HG03139 (cell line): ENCODE results near the gene SMTN.
"Not testable (repeated sequence)": the region's sequence is repeated elsewhere in the genome, so short reads cannot be mapped to it uniquely, and the experiment has no call there.

Source experiments
- ATAC-seq: cut with Tn5 transposase; IDR thresholded peaks from one replicate; pipeline ENCODE4 v1.9.1; 2021; ENCODE audit not compliant: unreplicated experiment

The SMTN gene

DNA sequence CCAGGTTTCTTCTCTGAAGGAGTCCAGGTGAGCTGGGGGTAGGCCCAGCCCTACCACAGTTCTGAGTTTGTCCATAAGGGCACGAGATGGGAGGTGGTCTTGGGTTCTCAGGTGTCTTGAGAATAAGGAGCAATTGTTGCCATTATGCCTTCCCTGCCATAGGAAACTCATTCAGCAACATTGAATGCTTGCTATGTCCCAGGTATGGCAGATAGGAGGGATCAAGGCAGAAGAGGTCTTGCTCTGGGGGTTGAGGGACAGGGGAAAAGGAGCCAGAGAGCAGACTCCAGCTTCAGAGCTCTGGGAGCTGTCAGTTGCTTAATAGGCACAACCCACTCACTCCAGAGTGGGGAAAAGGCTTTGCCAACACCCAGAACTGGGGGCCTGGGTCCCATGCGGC is 22.0 kb downstream of the SMTN start:
- ATAC-seq, result no peak

DNA sequence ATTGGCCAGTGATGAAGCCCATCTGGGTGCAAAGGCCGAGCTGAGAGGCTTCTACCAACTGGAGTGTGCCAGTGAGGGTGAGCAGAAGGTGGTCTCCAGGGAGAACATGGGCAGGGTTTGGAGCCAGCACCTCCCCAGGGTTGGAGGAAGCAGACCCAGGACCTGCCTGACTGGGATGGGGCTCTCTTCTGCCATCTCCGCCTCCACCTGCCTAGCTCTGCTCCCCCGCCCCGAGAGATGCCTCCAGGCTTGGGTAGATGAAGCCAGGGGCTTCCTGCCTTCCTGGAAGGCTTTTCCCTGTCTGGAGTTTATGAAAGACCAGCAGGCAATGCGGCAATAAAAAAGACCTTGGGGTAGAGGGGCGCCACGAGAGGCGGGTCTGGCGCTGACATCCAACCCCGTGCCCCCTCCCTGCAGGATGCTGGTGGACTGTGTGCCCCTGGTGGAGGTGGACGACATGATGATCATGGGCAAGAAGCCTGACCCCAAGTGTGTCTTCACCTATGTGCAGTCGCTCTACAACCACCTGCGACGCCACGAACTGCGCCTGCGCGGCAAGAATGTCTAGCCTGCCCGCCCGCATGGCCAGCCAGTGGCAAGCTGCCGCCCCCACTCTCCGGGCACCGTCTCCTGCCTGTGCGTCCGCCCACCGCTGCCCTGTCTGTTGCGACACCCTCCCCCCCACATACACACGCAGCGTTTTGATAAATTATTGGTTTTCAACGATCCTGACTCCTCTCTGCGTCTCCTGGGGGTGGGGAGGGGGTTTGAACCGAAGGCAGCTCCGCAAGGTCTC is 23.0 kb downstream of the SMTN start:
- ATAC-seq, result no peak

- ATAC-seq, result no peak
These were observed 23.8 kb downstream of the SMTN start for GRCh38 chr22:31104869-31105268.

DNA sequence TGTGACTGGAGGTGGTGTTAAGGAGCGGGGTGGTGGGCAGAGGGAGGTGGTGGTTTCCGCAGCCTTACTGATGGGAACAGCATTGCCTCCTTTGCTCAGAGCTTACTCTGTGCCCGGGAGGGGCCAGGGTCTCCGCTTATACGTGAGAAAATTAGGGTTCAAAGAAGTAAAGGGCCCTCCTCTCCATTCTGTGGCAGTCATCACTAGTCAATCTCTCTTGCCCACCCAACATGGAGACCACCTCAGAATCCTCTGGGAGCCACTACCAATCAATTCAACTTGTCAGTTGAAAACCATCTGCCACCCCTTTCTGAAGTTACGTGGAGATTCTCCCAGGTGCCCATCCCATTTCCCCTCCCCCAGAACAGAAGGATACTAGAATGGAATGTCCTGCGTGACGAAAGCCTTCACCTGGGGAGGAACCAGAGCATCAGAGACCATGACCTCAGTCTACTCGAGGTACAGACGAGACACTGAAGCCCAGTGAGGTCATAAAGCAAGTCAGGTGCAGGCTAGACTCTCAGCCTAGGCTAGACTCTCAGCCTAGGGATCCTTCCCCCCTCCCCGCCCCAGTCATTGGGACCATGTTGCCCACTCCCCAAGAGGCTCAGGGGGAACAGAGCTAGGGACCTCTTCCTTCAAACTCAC is 24.3 kb downstream of the SMTN start:
- ATAC-seq, result no peak

DNA sequence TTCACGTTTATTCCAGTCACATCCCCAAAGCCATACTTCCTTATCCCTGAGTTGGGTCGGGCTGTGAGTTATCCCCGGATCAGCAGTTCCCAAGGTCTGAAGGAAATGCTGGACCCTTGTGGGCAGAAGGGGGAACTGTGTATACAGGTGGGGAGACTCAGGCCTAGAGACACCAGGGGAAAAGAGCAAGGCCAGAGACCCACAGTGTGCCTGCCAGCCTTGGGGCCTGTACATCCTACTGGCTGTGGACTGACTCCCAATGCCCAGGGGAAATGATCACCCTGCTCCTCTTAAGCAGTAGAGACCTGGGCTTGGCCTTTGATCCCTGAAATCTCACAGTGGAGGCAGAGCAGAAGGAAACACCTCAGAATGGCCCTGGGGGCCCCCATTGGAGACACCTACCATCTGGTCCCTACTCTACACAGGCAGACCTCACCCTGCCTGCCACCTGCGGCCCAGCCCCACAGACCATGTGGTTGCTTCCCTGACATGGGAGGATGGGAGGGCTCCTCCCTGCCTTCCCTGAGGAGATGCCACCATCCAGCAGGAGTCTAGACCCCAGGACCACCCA is 25.0 kb downstream of the SMTN start:
- ATAC-seq, result no peak

DNA sequence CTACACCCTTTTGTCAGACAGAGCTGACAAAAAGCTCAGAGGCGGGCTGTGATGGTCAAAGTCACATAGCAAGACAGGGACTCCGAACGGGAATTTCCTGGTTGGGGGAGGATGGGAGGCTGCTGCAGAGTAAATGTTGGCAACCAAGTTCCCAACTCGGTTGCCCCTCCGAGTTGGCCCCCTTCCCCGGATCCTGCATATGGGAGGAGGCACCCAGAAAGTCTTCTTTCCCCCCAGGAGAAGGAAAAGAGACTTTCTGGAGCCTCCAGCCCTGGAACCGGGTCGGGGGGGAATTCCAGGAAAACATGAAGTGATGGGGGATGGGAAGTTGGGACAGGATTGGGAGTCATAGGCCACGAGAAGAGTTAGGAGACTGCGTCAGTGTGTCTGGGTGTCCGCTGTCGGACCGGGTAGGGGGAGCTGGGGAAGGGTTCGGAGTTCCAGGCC is 25.6 kb downstream of the SMTN start:
- ATAC-seq, result no peak

DNA sequence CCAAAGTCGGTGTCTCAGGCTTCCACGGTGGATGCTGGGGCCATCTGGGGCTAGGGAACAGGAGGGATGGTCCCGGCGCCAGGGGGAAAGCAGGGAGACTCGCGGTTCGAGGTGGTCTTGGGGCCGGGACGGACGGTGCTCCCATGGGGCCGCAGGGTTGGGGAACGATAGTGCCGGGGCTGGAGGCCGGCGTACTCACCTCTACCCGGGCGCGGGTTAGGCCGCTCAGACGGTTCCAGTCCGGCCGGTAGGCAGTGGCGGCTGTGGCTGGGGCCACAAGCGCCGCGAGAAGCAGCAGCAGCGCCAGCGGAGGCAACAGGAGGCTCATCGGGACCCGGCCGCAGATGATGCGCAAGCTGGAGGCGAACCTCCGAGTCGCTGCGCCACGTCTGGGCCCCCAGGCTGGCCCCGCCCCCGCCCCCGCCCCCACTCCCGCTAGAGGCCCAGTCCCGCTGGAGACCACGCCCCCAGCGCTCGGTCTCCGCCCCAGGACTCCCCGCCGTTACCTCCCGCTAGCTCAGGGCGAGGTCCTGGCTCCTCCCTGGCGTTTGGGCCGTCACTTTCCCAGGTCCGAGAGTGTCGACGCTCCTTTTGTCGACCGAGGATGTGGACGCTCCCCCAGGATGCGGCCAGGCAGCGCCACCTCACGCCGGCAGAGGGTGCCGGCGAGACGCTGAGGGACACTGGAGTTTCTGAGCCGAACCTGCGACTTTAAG is 26.2 kb downstream of the SMTN start, which contains the start of gene SELENOM:
TSS of gene SELENOM (minus strand) at position 391 of the 716 bp plus-strand sequence. CDS start at position 328, 63 bp downstream.
- peak; percentile 76 for ATAC-seq

GRCh38 chr22:31107894-31108218 is 26.7 kb downstream of the SMTN start:
- ATAC-seq, result peak; percentile 11

DNA sequence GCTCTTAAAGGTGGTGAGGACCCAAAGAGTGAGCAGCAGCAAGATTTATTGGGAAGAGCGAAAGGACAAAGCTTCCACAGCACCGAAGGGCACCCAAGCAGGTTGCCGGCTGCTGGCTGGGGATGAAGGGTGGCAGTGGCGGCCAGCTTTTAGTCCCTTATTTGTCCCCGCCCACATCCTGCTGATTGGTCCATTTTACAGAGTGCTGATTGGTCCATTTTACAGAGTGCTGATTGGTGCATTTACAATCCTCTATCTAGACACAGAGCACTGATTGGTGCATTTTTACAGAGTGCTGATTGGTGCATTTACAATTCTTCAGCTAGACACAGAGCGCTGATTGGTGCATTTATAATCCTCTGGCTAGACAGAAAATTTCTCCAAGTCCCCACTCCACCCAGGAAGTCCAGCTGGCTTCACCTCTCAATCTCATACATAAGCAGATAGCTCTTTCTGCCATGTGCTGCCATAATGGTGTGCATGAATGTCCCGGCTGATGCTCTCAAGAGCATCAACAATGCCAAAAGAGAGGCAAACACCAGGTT is 31.5 kb downstream of the SMTN start:
- not testable (repeated sequence) for ATAC-seq

DNA sequence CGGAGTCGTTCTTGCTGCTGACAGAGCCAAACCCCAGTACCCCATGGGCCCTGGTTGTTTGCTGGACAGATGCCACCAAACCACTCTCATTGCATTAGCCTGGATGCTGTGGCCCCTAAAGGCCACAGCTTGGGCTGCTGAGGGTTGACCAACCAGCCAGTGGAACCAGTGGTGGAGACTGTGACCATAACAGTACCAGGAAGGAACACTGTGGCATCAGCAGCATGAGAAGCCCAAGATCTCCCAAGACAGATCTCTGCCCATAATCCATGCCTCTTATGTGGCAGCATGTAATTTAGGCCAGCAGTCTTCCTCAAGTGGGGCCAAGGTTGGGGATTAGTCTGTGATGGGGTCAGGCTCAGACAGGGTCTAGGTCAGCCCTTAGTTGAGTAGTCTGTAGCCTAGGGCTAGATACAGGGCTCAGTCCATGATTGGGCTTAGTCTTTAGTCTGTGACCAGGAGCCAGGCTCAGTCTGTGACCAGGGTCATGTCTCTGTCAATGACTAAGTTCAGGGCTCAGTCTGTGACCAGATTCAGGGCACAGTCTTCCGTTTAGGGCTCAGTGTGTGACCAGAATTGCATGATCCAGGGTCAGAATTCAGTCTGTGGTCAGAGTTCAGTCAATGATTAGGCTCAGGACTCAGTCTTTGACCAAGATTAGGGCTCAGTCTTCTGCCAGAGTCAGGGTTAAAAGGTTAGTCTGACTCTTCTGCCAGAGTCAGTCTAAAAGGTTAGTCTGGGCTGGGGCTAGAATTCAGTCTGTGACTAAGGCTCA is 37.1 kb downstream of the SMTN start:
- no peak for ATAC-seq

GRCh38 chr22:31119026-31119717 is 38.1 kb downstream of the SMTN start:
- ATAC-seq, result no peak

DNA sequence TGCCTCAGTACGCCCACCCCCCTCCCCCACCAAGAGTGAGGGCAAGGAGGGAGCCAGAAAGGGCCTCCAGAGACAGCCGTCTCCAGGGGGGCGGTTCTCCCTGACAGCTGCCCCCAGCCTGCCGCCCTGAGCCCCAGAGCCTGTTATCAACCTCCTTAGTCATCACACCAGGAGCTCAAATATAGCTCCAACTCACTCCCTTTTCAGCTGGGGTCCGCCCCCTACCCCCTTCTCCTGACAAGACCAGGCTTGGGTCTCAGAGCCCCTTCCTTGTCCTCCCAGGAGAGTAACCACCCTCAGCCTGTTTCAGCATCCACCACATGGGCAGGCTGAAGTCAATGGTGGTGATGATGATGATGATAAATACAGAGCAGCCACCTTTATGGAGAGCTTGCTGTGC is 39.1 kb downstream of the SMTN start:
- no peak for ATAC-seq

DNA sequence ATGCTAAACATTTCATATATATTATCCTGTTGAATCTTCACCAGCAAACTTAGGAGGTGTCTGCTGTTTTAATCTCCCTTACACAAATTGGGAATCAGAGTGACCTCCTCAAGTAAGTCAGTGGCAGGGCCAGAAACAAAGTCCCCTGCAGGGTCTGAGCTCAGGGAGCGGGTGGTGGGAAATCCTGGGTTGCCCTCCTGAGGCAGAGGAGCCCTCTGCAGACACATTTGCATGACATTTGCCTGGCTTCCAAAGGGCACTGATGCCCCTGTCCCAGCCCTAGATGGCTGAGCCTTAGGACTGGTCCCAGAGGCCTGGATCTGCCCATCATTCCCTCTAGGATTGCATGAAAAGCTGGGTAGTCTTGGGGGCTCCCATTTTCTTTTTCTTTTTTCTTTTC is 39.5 kb downstream of the SMTN start:
- no peak for ATAC-seq

DNA sequence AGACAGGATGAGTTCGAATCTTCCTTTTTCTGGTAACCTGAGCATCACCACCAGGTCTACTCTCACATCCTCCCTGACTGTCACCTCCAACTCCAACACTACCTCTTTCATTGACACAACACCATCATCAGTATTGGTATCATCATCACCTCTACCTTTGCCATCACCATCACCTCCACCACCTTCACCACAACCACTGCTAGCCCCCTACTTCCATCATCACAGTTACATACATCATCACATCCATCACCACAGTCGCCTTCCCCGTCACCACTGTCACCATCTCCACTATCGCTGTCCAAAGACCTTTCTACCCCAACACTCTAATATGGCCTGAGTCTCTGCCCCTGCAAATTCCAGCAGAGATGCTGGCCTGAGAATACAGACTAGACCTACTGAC is 40.3 kb downstream of the SMTN start:
- ATAC-seq, result no peak

GRCh38 chr22:31122196-31122531 is 41.0 kb downstream of the SMTN start:
- no peak for ATAC-seq

- ATAC-seq, result no peak
These were observed 41.6 kb downstream of the SMTN start, which contains the start of gene INPP5J for GRCh38 chr22:31122532-31123291. Gene INPP5J, plus strand, starts transcription at chr22:31122966. Its CDS starts 49 bp downstream, at chr22:31123015.

- ATAC-seq, result no peak
These were observed 42.1 kb downstream of the SMTN start for GRCh38 chr22:31123292-31123602.

DNA sequence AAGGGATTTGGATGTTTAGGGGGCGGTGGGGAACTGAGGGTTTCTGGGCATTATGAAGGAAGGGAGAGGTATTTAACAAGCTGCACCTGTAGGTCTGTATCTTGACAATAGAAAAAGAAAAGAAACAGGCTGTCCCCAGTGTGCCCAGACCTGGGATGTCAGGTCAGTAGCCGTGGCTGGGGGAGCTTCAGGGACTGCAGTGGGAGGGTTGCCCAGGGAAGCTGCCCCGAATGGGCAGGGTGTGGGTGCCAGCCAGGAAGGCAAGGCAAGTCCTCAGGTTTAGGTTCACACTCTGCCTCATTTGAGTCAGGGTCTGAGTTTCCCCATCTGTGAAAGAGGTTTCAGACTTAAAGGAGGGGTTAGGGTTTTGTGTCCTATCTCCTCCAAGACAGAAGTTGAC is 43.2 kb downstream of the SMTN start:
- no peak for ATAC-seq

DNA sequence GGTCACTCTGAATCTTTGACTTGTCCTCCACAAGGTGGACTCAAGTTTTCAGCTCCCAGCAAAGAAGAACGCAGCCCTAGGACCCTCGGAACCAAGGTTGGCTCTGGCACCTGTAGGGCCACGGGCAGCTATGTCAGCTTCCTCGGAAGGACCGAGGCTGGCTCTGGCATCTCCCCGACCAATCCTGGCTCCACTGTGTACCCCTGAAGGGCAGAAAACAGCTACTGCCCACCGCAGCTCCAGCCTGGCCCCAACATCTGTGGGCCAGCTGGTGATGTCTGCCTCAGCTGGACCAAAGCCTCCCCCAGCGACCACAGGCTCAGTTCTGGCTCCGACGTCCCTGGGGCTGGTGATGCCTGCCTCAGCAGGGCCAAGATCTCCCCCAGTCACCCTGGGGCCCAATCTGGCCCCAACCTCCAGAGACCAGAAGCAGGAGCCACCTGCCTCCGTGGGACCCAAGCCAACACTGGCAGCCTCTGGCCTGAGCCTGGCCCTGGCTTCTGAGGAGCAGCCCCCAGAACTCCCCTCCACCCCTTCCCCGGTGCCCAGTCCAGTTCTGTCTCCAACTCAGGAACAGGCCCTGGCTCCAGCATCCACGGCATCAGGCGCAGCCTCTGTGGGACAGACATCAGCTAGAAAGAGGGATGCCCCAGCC is 43.8 kb downstream of the SMTN start:
- no peak for ATAC-seq
